ENCODE measurements around the gene CRIP2. TPM values are rescaled to one million over a fixed set of nuclear protein-coding genes. Genes with fewer than 3 reads are reported as not detected.

CRIP2 gene
- polyA plus RNA-seq, 1 donor (not counting 4 experiments of a cell fraction or from before 2014, with no cell fraction given): 4.8 TPM

DNA sequence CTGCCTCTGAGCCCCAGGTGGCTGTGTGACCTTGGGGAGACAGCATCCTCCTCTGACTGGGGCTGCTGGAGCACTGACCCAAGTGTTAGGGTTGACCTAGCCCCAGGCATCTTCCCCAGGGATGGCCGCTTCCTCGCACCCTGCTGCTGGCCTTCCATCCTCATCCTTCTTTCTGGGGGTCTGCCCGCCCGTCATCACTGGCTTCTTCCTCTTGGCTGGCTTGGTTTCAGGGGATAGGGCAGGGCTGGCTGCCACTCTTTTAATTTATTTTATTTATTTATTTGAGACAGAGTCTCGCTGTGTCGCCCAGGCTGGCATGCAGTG is 19.9 kb downstream of the CRIP2 start:
- no peak overlapping the region for H3K9ac ChIP-seq (ENCODE audit: control insufficient read depth, extremely low read depth, insufficient read depth, low read length)
- FAIRE-seq: no peak
- TF ChIP-seq CTCF (optimal IDR thresholded peaks at IDR 0.05 in 1 of 3, IDR thresholded peaks at IDR 0.05 in 1 of 3, conservative IDR thresholded peaks at IDR 0.05 in 1 of 3; ENCODE audit: extremely low read depth in 1 of 3, insufficient read depth in 2 of 3, low read length in 3 of 3): no peak
- no peak for TF ChIP-seq EZH2 (IDR thresholded peaks at IDR 0.05; ENCODE audit: low read length)
- H3K27me3 ChIP-seq (ENCODE audit: control insufficient read depth, extremely low read depth, insufficient read depth, low read length): no peaks in the 10 kb centered on the region
- peaks cover 9% of the 10 kb centered on the region for H3K4me1 ChIP-seq (ENCODE audit: control insufficient read depth, extremely low read depth, insufficient read depth, low read length)
- H4K20me1 ChIP-seq (ENCODE audit: control insufficient read depth, extremely low read depth, insufficient read depth, low read length): peaks cover 5% of the 10 kb centered on the region
- H3K36me3 ChIP-seq (ENCODE audit: control insufficient read depth in 2 of 2, extremely low read depth in 1 of 2, insufficient read depth in 2 of 2, low read length in 2 of 2): peaks cover 2 to 3% of the 10 kb centered on the region in 2 experiments
- H3K79me2 ChIP-seq (ENCODE audit: control insufficient read depth, insufficient read depth, low read length): no peaks in the 10 kb centered on the region
- H2AFZ ChIP-seq (ENCODE audit: control insufficient read depth, low read length): no peak overlapping the region
- dilution Hi-C loops (cut with MboI; ENCODE audit: extremely low pct_ligation_motif_present, low sequenced_read_pairs): no loop called here
- H3K4me3 ChIP-seq (ENCODE audit: control insufficient read depth in 2 of 3, extremely low read depth in 1 of 3, insufficient read depth in 2 of 3, low read depth in 1 of 3, low read length in 3 of 3): no peak overlapping the region
- DNase-seq (ENCODE audit: low read depth, low spot score): no peak
- no peaks in the 10 kb centered on the region for H3K9me3 ChIP-seq (ENCODE audit: control insufficient read depth, low read depth, low read length)
- H3K27ac ChIP-seq (ENCODE audit: control insufficient read depth, insufficient read depth, low read length): no peak overlapping the region
- no peak overlapping the region for H3K4me2 ChIP-seq (ENCODE audit: control insufficient read depth, extremely low read depth, insufficient read depth, low read depth, low read length)
- no peaks in the 10 kb centered on the region for H3K9me1 ChIP-seq (ENCODE audit: control insufficient read depth, extremely low read depth, insufficient read depth, low read length)

DNA sequence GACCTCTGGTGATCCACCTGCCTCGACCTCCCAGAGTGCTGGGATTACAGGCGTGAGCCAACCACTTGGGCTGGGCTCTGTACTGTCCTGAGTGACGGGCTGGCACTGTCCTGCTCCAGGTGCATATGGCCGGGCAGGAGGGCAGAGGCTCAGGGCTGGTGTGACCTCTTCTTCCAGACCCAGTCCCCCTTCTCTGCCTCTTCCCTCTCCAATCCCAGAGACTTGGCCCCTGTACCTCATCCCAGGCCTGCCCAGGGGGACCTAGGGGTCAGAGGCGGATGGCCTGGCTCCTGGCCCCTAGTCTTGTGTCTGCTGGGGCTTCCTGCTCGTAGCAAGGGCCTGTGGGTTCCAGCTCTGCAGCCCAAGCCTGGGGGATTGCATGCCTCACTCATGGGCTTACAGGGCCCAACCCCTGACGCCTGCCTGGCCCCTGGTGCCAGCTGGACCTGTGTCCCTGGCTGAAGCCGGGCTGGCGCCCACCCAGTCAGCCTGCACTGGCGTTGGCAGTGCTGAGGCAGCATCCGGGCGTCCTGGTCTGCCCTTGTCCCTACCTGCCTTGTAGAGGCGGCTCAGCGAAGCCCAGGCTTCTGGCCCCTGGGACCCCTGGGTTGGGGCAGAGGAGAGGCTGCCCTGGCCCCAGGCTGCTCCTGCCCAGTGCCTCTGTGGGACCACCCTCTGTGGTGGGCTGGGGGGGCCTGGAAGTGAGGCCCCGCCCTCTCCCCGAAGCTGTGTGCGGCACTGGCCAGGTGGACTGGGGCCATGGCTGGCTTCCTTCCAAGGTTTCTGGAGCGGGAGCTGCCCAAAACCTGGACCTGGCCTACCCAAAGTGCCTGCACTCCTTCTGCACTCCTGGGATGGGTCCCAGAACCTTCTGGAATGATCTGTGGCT is 20.7 kb downstream of the CRIP2 start:
- Histone ChIP-seq H3K9me3 (ENCODE audit: control insufficient read depth, low read depth, low read length) (no peaks in the 10 kb centered on the region), H3K27me3 (ENCODE audit: control insufficient read depth, extremely low read depth, insufficient read depth, low read length) (no peaks in the 10 kb centered on the region), H3K27ac (ENCODE audit: control insufficient read depth, insufficient read depth, low read length) (no peak overlapping the region), H3K4me2 (ENCODE audit: control insufficient read depth, extremely low read depth, insufficient read depth, low read depth, low read length) (no peak overlapping the region), H3K9ac (ENCODE audit: control insufficient read depth, extremely low read depth, insufficient read depth, low read length) (no peak overlapping the region), H3K9me1 (ENCODE audit: control insufficient read depth, extremely low read depth, insufficient read depth, low read length) (no peaks in the 10 kb centered on the region), H3K79me2 (ENCODE audit: control insufficient read depth, insufficient read depth, low read length) (no peaks in the 10 kb centered on the region), H3K4me3 (ENCODE audit: control insufficient read depth in 2 of 3, extremely low read depth in 1 of 3, insufficient read depth in 2 of 3, low read depth in 1 of 3, low read length in 3 of 3) (no peak overlapping the region), H3K36me3 (ENCODE audit: control insufficient read depth in 2 of 2, extremely low read depth in 1 of 2, insufficient read depth in 2 of 2, low read length in 2 of 2) (peaks cover 2 to 3% of the 10 kb centered on the region in 2 experiments), H2AFZ (ENCODE audit: control insufficient read depth, low read length) (no peak overlapping the region), H3K4me1 (ENCODE audit: control insufficient read depth, extremely low read depth, insufficient read depth, low read length) (peaks cover 11% of the 10 kb centered on the region), H4K20me1 (ENCODE audit: control insufficient read depth, extremely low read depth, insufficient read depth, low read length) (peaks cover 5% of the 10 kb centered on the region)
- FAIRE-seq (no peak), DNase-seq (ENCODE audit: low read depth, low spot score) (no peak)
- no peak for TF ChIP-seq EZH2 (IDR thresholded peaks at IDR 0.05; ENCODE audit: low read length)
- TF ChIP-seq CTCF (optimal IDR thresholded peaks at IDR 0.05 in 1 of 3, IDR thresholded peaks at IDR 0.05 in 1 of 3, conservative IDR thresholded peaks at IDR 0.05 in 1 of 3; ENCODE audit: extremely low read depth in 1 of 3, insufficient read depth in 2 of 3, low read length in 3 of 3): no peak
- dilution Hi-C loops (cut with MboI; ENCODE audit: extremely low pct_ligation_motif_present, low sequenced_read_pairs): no loop called here

All from keratinocyte (primary cell).